ENCODE data around the gene CRAMP1.

Gene CRAMP1

DNA sequence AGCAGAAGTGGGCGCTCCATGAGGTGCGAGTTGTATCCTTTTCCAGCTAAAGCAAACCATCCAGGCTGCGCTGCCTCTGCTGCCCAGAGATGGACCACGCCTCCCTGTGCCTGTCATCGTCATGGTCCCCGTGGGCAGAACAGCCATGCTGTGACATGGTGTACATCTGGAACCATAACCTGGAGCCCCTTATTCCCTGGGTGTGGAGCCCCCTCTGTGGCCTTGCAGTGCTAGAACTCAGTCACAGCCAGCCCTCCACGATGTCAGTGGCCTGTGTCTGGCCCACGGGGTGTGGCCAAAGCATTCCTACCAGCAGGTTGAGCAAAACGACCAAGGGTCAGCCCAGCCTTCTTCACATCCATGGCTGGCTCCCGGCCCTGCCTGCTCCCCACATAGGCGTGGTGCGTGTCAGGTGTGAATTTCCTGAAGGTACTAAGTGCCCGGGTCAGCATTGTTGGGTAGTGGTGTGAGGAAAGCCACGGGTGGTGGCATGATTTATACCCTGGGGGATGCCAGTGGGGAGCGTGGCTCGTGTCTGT is 43.2 kb downstream of the CRAMP1 start:
- no peak for TF ChIP-seq TAF1 (IDR thresholded peaks at IDR 0.05; ENCODE audit: borderline replicate concordance, insufficient read depth, low read length)
- no peak for TF ChIP-seq FOXP2 (optimal IDR thresholded peaks at IDR 0.05; ENCODE audit: borderline replicate concordance, extremely low read depth, extremely low read length, insufficient read depth)
- TF ChIP-seq, protein P1, sequence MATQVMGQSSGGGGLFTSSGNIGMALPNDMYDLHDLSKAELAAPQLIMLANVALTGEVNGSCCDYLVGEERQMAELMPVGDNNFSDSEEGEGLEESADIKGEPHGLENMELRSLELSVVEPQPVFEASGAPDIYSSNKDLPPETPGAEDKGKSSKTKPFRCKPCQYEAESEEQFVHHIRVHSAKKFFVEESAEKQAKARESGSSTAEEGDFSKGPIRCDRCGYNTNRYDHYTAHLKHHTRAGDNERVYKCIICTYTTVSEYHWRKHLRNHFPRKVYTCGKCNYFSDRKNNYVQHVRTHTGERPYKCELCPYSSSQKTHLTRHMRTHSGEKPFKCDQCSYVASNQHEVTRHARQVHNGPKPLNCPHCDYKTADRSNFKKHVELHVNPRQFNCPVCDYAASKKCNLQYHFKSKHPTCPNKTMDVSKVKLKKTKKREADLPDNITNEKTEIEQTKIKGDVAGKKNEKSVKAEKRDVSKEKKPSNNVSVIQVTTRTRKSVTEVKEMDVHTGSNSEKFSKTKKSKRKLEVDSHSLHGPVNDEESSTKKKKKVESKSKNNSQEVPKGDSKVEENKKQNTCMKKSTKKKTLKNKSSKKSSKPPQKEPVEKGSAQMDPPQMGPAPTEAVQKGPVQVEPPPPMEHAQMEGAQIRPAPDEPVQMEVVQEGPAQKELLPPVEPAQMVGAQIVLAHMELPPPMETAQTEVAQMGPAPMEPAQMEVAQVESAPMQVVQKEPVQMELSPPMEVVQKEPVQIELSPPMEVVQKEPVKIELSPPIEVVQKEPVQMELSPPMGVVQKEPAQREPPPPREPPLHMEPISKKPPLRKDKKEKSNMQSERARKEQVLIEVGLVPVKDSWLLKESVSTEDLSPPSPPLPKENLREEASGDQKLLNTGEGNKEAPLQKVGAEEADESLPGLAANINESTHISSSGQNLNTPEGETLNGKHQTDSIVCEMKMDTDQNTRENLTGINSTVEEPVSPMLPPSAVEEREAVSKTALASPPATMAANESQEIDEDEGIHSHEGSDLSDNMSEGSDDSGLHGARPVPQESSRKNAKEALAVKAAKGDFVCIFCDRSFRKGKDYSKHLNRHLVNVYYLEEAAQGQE (IDR thresholded peaks at IDR 0.05; ENCODE audit: insufficient read depth in 1 of 2, low read depth in 2 of 2, low read length in 2 of 2): no peak
- no peak for TF ChIP-seq SIN3A (IDR thresholded peaks at IDR 0.05; ENCODE audit: borderline replicate concordance, insufficient read depth, low read length)
- TF ChIP-seq POLR2AphosphoS5 (IDR thresholded peaks at IDR 0.05; ENCODE audit: low read depth, low read length): no peak

DNA sequence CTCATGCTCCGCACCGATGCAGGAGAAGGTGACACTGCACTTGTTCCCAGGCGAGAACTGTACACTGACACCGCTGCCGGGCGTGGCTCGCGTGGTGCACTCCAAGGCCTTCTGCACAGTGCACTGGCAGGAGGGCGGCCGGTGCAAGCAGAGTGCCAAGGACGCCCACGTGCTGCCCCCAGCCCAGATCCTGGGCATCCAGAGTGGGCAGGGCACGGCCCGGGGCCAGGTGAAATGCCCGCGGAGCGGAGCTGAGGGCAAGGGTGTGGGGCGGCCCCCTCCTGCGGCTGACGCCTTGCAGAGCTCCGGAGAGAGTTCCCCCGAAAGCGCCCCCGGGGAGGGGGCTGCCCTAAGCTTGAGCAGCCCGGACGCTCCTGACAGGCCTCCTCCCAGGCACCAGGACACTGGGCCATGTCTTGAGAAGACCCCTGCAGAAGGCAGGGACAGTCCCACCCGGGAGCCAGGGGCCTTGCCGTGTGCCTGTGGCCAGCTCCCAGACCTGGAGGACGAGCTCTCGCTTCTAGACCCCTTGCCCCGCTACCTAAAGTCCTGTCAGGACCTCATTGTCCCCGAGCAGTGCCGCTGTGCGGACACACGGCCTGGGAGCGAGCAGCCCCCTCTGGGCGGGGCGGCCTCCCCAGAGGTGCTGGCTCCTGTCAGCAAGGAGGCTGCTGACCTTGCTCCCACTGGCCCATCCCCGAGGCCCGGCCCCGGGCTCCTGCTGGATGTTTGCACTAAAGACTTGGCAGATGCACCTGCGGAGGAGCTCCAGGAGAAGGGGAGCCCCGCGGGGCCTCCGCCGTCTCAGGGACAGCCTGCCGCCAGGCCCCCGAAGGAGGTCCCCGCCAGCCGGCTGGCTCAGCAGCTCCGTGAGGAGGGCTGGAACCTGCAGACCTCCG is 44.0 kb downstream of the CRAMP1 start:
- TF ChIP-seq SIN3A (IDR thresholded peaks at IDR 0.05; ENCODE audit: borderline replicate concordance, insufficient read depth, low read length): no peak
- no peak for TF ChIP-seq FOXP2 (optimal IDR thresholded peaks at IDR 0.05; ENCODE audit: borderline replicate concordance, extremely low read depth, extremely low read length, insufficient read depth)
- TF ChIP-seq, protein P1 (IDR thresholded peaks at IDR 0.05; ENCODE audit: insufficient read depth in 1 of 2, low read depth in 2 of 2, low read length in 2 of 2): no peak
- no peak for TF ChIP-seq POLR2AphosphoS5 (IDR thresholded peaks at IDR 0.05; ENCODE audit: low read depth, low read length)
- TF ChIP-seq TAF1 (IDR thresholded peaks at IDR 0.05; ENCODE audit: borderline replicate concordance, insufficient read depth, low read length): no peak

DNA sequence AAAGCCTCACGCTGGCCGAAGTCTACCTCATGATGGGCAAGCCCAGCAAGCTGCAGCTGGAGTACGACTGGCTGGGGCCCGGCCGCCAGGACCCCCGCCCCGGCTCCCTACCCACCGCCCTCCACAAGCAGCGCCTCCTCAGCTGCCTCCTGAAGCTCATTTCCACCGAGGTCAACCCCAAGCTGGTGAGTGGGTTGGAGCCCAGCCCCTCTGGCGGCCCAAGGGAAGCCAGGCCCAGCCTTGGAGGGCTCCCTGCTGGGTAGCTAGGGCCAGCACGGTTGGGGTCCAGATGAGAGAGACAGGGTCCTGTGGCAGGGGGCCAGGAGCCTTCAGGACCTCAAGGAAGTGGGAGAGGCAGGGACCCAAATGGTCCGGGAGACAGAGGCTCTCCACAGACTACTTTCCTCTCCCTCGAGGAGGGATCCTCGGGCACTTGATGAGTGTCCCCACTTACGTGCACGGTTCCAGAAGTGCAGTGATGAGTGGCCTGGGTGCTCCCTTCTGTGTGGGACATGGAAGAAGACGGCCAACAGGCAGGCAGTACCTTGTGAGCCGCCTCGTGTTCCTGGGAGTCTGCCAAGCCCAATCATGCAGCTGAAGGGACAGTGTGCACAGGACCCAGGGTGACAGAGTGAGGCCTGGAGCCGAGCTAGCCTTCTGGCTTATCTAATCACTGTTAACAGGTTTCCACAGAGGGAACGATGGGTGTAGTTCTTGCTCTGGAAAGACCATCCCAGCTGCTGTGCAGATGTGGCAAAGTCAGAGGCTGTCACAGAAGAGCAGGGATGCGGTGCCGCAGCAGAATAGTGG is 44.9 kb downstream of the CRAMP1 start:
- no peak for TF ChIP-seq TAF1 (IDR thresholded peaks at IDR 0.05; ENCODE audit: borderline replicate concordance, insufficient read depth, low read length)
- no peak for TF ChIP-seq FOXP2 (optimal IDR thresholded peaks at IDR 0.05; ENCODE audit: borderline replicate concordance, extremely low read depth, extremely low read length, insufficient read depth)
- TF ChIP-seq, protein P1 (IDR thresholded peaks at IDR 0.05; ENCODE audit: insufficient read depth in 1 of 2, low read depth in 2 of 2, low read length in 2 of 2): no peak
- no peak for TF ChIP-seq POLR2AphosphoS5 (IDR thresholded peaks at IDR 0.05; ENCODE audit: low read depth, low read length)
- TF ChIP-seq SIN3A (IDR thresholded peaks at IDR 0.05; ENCODE audit: borderline replicate concordance, insufficient read depth, low read length): no peak

DNA sequence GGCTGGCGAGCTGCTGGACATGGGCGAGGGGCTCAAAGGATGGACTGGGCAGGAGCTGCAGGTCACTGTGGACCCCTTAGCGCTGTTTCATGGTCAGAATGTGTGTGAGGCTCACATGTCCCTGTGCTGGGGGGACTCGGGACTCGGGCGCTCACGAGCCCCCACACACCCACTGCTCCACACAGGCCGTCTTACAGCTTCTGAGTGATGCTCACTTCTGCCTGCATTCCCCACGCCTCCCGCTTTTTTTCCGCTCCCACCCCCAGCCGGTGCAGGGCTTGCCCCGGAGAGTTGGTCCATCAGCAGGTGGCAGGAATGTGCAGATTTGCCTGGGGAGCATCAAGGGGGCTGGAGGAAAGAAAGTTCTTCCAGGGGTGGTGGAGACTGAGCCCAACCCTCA is 45.7 kb downstream of the CRAMP1 start:
- TF ChIP-seq TAF1 (IDR thresholded peaks at IDR 0.05; ENCODE audit: borderline replicate concordance, insufficient read depth, low read length) (no peak), FOXP2 (optimal IDR thresholded peaks at IDR 0.05; ENCODE audit: borderline replicate concordance, extremely low read depth, extremely low read length, insufficient read depth) (no peak), POLR2AphosphoS5 (IDR thresholded peaks at IDR 0.05; ENCODE audit: low read depth, low read length) (no peak), SIN3A (IDR thresholded peaks at IDR 0.05; ENCODE audit: borderline replicate concordance, insufficient read depth, low read length) (no peak)
- TF ChIP-seq, protein P1 (IDR thresholded peaks at IDR 0.05; ENCODE audit: insufficient read depth in 1 of 2, low read depth in 2 of 2, low read length in 2 of 2): no peak
